H1 (cell line): ENCODE data around the gene OR5D16. TPM values are rescaled to one million over a fixed set of nuclear protein-coding genes. Genes with fewer than 3 reads are reported as not detected.
"Not testable (repeated sequence)": the region's sequence is repeated elsewhere in the genome, so short reads cannot be mapped to it uniquely, and the experiment has no call there.

Experiments used
- CTCF ChIA-PET: fragments of 300-600 bp; sonication (Branson Sonifier 250); formaldehyde crosslinking; loops from one replicate; lab custom pipeline; 2021; ENCODE audit not compliant: partially characterized antibody; lab: Charles Lee
- POLR2A ChIA-PET: fragments of 300-600 bp; sonication (Branson Sonifier 250); formaldehyde crosslinking; loops from one replicate; lab custom pipeline; 2021; ENCODE audit warnings: inconsistent platforms; ENCODE audit not compliant: partially characterized antibody; lab: Charles Lee
- DNase-seq, 2 experiments: peaks; one replicate each; pipeline versions ENCODE4 v3.0.0 to v3.0.0-alpha.2; 2010 to 2022; ENCODE audit warnings: low spot score in 2 of 2, low read depth in 1 of 2, mixed read lengths in 1 of 2
- FAIRE-seq: peaks from 2 replicates; lab custom pipeline; 2011; peaks lifted over from hg19 to GRCh38; lab: Jason Lieb, UNC
- H2AFZ ChIP-seq: 2 replicates; pipeline ENCODE4 v1.8.1; 2012; ENCODE audit warnings: low read length, inconsistent platforms
- H2AK5ac ChIP-seq: 2 replicates; pipeline ENCODE4 v1.6.1; 2013; ENCODE audit warnings: low read depth, low read length
- H2BK120ac ChIP-seq: replicated peaks from 2 replicates; pipeline ENCODE3; 2013; ENCODE audit warnings: low read depth, low read length, inconsistent platforms
- H2BK12ac ChIP-seq: 2 replicates; pipeline ENCODE4 v1.6.1; 2013; ENCODE audit warnings: low read depth, low read length
- H2BK15ac ChIP-seq: 2 replicates; pipeline ENCODE4 v1.6.1; 2013; ENCODE audit warnings: low read length
- H2BK20ac ChIP-seq: 2 replicates; pipeline ENCODE4 v1.6.1; 2013; ENCODE audit warnings: low read length
- H2BK5ac ChIP-seq: 2 replicates; pipeline ENCODE4 v1.6.1; 2013; ENCODE audit warnings: low read depth, low read length
- H3K14ac ChIP-seq: 2 replicates; pipeline ENCODE4 v1.6.1; 2013; ENCODE audit warnings: inconsistent platforms; ENCODE audit not compliant: insufficient read length
- H3K18ac ChIP-seq: 2 replicates; pipeline ENCODE4 v1.6.1; 2013; ENCODE audit warnings: low read length; ENCODE audit errors: extremely low read depth
- H3K23ac ChIP-seq: 2 replicates; pipeline ENCODE4 v1.6.1; 2013; ENCODE audit warnings: inconsistent platforms; ENCODE audit not compliant: insufficient read length
- H3K23me2 ChIP-seq: 2 replicates; pipeline ENCODE4 v1.6.1; 2013; ENCODE audit warnings: low read depth, low read length
- H3K27ac ChIP-seq: 2 replicates; pipeline ENCODE4 v1.6.1; 2011; ENCODE audit warnings: low read depth, low read length, inconsistent platforms
- H3K27me3 ChIP-seq, 4 experiments: replicated peaks in 1 of 4; 1 replicate in 1 of 4; 2 replicates in 3 of 4; pipeline versions ENCODE4 v1.6.1 to v1.8.1; 2011 to 2013; ENCODE audit warnings: low read length in 3 of 4, mild to moderate bottlenecking in 3 of 4, inconsistent platforms in 2 of 4, mixed read lengths in 2 of 4, moderate library complexity in 1 of 4; ENCODE audit not compliant: control insufficient read depth in 3 of 4, insufficient read depth in 3 of 4; ENCODE audit errors: extremely low read depth in 1 of 4
- H3K36me3 ChIP-seq, 4 experiments: 2 replicates each; pipeline versions ENCODE4 v1.6.1 to v1.8.1; 2011 to 2013; ENCODE audit warnings: mild to moderate bottlenecking in 4 of 4, low read length in 3 of 4, moderate library complexity in 2 of 4, control low read depth in 1 of 4, inconsistent platforms in 1 of 4; ENCODE audit not compliant: insufficient read depth in 4 of 4, control insufficient read depth in 2 of 4
- H3K4ac ChIP-seq: replicated peaks from 2 replicates; pipeline ENCODE3; 2013; ENCODE audit warnings: low read length, low read depth, mixed read lengths, inconsistent platforms; ENCODE audit not compliant: insufficient read length
- H3K4me1 ChIP-seq, 4 experiments: replicated peaks in 1 of 4; 1 replicate in 1 of 4; 2 replicates in 3 of 4; pipeline versions ENCODE4 v1.6.1 to v1.8.1; 2011 to 2013; ENCODE audit warnings: low read length in 3 of 4, inconsistent platforms in 2 of 4, mixed read lengths in 1 of 4; ENCODE audit not compliant: insufficient read depth in 4 of 4, control insufficient read depth in 3 of 4
- H3K4me2 ChIP-seq, 2 experiments: 2 replicates each; pipeline versions ENCODE4 v1.6.1 to v1.8.1; 2011 to 2013; ENCODE audit warnings: low read depth in 2 of 2, low read length in 2 of 2, control low read depth in 1 of 2, inconsistent platforms in 1 of 2, mild to moderate bottlenecking in 1 of 2; ENCODE audit not compliant: insufficient read depth in 1 of 2
- H3K4me3 ChIP-seq, 4 experiments: fragments of 200-600, 300-600 bp in 1 of 4; sonication (generic), shearing (Covaris generic), sonication (Bioruptor Twin) in 1 of 4; 2 replicates each; pipeline versions ENCODE4 v1.5.1 to v1.8.1; 2011 to 2016; ENCODE audit warnings: low read length in 4 of 4, low read depth in 3 of 4, control low read depth in 2 of 4, inconsistent platforms in 2 of 4, mild to moderate bottlenecking in 2 of 4, mixed read lengths in 1 of 4, moderate library complexity in 1 of 4; ENCODE audit not compliant: insufficient read depth in 2 of 4; ENCODE audit errors: extremely low read depth in 1 of 4
- H3K56ac ChIP-seq: replicated peaks from 2 replicates; pipeline ENCODE3; 2013; ENCODE audit warnings: low read depth, mild to moderate bottlenecking, mixed read lengths, low read length, inconsistent platforms; ENCODE audit not compliant: insufficient read length
- H3K79me1 ChIP-seq: 2 replicates; pipeline ENCODE4 v1.6.1; 2013; ENCODE audit warnings: low read depth, low read length, control low read depth
- H3K79me2 ChIP-seq, 2 experiments: 2 replicates each; pipeline versions ENCODE4 v1.6.1 to v1.8.1; 2012 to 2013; ENCODE audit warnings: low read length in 2 of 2, mild to moderate bottlenecking in 2 of 2, inconsistent platforms in 1 of 2; ENCODE audit not compliant: insufficient read depth in 2 of 2, control insufficient read depth in 1 of 2
- H3K9ac ChIP-seq, 4 experiments: replicated peaks in 1 of 4; 1 replicate in 1 of 4; 2 replicates in 3 of 4; pipeline versions ENCODE4 v1.6.1 to v1.8.1; 2011 to 2013; ENCODE audit warnings: low read depth in 3 of 4, low read length in 3 of 4, control low read depth in 2 of 4, mild to moderate bottlenecking in 2 of 4, moderate library complexity in 2 of 4, inconsistent platforms in 1 of 4; ENCODE audit errors: extremely low read depth in 1 of 4
- H3K9me3 ChIP-seq, 2 experiments: 2 replicates each; pipeline versions ENCODE4 v1.6.1 to v1.8.1; 2012 to 2013; ENCODE audit warnings: mild to moderate bottlenecking in 2 of 2, moderate library complexity in 2 of 2, control low read depth in 1 of 2, inconsistent platforms in 1 of 2, low read depth in 1 of 2, low read length in 1 of 2, mixed read lengths in 1 of 2; ENCODE audit not compliant: insufficient read depth in 2 of 2
- H4K20me1 ChIP-seq, 2 experiments: replicated peaks in 1 of 2; 2 replicates each; pipeline versions ENCODE3 to v1.8.1; 2011 to 2013; ENCODE audit warnings: inconsistent platforms in 2 of 2, low read length in 2 of 2, mild to moderate bottlenecking in 1 of 2; ENCODE audit not compliant: insufficient read depth in 2 of 2, control insufficient read depth in 1 of 2
- H4K5ac ChIP-seq: 2 replicates; pipeline ENCODE4 v1.6.1; 2013; ENCODE audit warnings: low read length, low read depth, mixed read lengths, inconsistent platforms; ENCODE audit not compliant: insufficient read length
- H4K8ac ChIP-seq: 2 replicates; pipeline ENCODE4 v1.8.0; 2013; ENCODE audit warnings: mild to moderate bottlenecking, moderate library complexity, low read length, inconsistent platforms; ENCODE audit not compliant: insufficient read depth; ENCODE audit errors: extremely low read depth
- H4K91ac ChIP-seq: replicated peaks from 2 replicates; pipeline ENCODE3; 2013; ENCODE audit warnings: low read length, mixed read lengths, inconsistent platforms; ENCODE audit not compliant: insufficient read length
- WGBS, 2 experiments: shearing (Covaris generic) in 1 of 2; methylation state at CpG; one replicate each; pipeline versions ENCODE4 v1.1.6 to v1.1.7; 2013 to 2015; ENCODE audit warnings: low lambda C conversion rate in 2 of 2, mixed read lengths in 2 of 2, inconsistent platforms in 1 of 2, low coverage in 1 of 2, missing lambda C conversion rate in 1 of 2; ENCODE audit not compliant: insufficient replicate concordance in 2 of 2, insufficient coverage in 1 of 2, insufficient read length in 1 of 2; ENCODE audit errors: extremely low coverage in 1 of 2, missing lambda C conversion rate in 1 of 2; 5-methylcytosine and 5-hydroxymethylcytosine counted together
- polyA plus RNA-seq, 7 experiments: library from polyadenylated mRNA; depleted of rRNA in 3 of 7; stranded (reverse) in 5 of 7; unstranded in 2 of 7; fragments of >200 nt in 5 of 7; fragments of 200-250 nt in 2 of 7; gene quantifications; 1 replicate in 5 of 7; 2 replicates in 1 of 7; 4 replicates in 1 of 7; pipeline versions ENCODE4 v1.2.1 to v1.2.3, GENCODE V29; 2011 to 2013; ENCODE audit warnings: missing spikeins in 2 of 7, mixed read lengths in 2 of 7
- total RNA-seq: library from RNA; stranded (reverse); fragmentation: NEBNext Ultra II Directional; extraction: Animal tissue kit (Norgen Biotek cat#: 25700); gene quantifications from 2 replicates; pipeline ENCODE4 v1.2.1, GENCODE V29; 2021

OR5D16 gene
- total and polyA plus RNA-seq, 2 of the 8 experiments (the other 6 are each of a cell fraction or from before 2014, with no cell fraction given), result not detected

GRCh38 chr11:55867354-55867753 lies 28.8 kb downstream of the OR5D16 start:
- H2BK12ac ChIP-seq, H4K91ac ChIP-seq, H2BK20ac ChIP-seq, FAIRE-seq, H3K79me2 ChIP-seq, H2AK5ac ChIP-seq, H2BK120ac ChIP-seq, H2AFZ ChIP-seq, H4K8ac ChIP-seq, H2BK5ac ChIP-seq, H3K4me3 ChIP-seq, H4K5ac ChIP-seq, H3K4me2 ChIP-seq, H3K4me1 ChIP-seq, H2BK15ac ChIP-seq, H4K20me1 ChIP-seq, H3K27ac ChIP-seq, H3K23ac ChIP-seq, H3K36me3 ChIP-seq, H3K56ac ChIP-seq, H3K14ac ChIP-seq, H3K9ac ChIP-seq, H3K18ac ChIP-seq, H3K4ac ChIP-seq, POLR2A ChIA-PET, H3K27me3 ChIP-seq, H3K23me2 ChIP-seq, CTCF ChIA-PET, DNase-seq, H3K79me1 ChIP-seq: not testable (repeated sequence)
- H3K9me3 ChIP-seq, result peaks cover 4 to 28% of the 10 kb centered on the region in 2 experiments; a peak in 3 of 4 replicates
- 77% methylated on average over 4 of the region's 4 CpGs; no CpG with 5 or more reads in 1 of the 2 experiments for WGBS, 2 experiments

GRCh38 chr11:55872731-55873130 lies 34.2 kb downstream of the OR5D16 start:
- H3K4me2 ChIP-seq, DNase-seq, H2BK15ac ChIP-seq, H4K5ac ChIP-seq, H3K27ac ChIP-seq, H2AK5ac ChIP-seq, POLR2A ChIA-PET, H3K56ac ChIP-seq, H3K18ac ChIP-seq, H3K14ac ChIP-seq, H4K8ac ChIP-seq, H3K27me3 ChIP-seq, H2AFZ ChIP-seq, FAIRE-seq, CTCF ChIA-PET, H3K4me3 ChIP-seq, H3K79me1 ChIP-seq, H3K79me2 ChIP-seq, H4K91ac ChIP-seq, H2BK20ac ChIP-seq, H3K23ac ChIP-seq, H2BK12ac ChIP-seq, H2BK120ac ChIP-seq, H3K36me3 ChIP-seq, H3K9ac ChIP-seq, H3K4me1 ChIP-seq, H3K4ac ChIP-seq, H3K23me2 ChIP-seq, H4K20me1 ChIP-seq, H2BK5ac ChIP-seq: not testable (repeated sequence)
- whole genome bisulfite sequencing, 2 experiments, result 100% methylated on average over 7 of the region's 33 CpGs; no CpG with 5 or more reads in 1 of the 2 experiments
- peaks cover 0 to 38% of the 10 kb centered on the region in 2 experiments; a peak in 2 of 4 replicates for H3K9me3 ChIP-seq
